HG02759 (cell line): ENCODE measurements around the gene LRRC42.
"Not testable (repeated sequence)": the region's sequence is repeated elsewhere in the genome, so short reads cannot be mapped to it uniquely, and the experiment has no call there.

ENCODE experiments used
- ATAC-seq: cut with Tn5 transposase; IDR thresholded peaks from one replicate; pipeline ENCODE4 v1.9.1; 2021; ENCODE audit warnings: mild to moderate bottlenecking, moderate library complexity; ENCODE audit not compliant: unreplicated experiment

Gene LRRC42

DNA sequence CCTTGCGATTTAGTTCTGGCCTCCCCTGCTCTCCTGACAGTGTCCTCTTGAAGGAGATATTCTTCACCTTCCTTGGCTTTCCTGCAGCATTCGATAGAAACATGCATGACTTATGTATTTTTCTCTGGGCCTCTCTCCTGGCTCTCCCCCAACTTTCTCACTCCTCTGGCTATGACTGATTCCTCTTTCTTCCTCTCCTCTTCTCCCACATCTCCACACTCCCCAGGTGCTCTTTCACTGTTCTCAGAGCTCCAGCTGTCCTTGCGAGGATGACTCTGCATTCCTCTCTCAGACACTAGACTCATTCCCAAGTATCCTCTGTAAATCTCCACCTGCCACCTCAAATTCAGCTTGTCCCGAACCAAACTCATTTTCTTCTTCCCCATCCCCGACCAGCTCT lies 18.0 kb downstream of the LRRC42 start:
- no peak for ATAC-seq

DNA sequence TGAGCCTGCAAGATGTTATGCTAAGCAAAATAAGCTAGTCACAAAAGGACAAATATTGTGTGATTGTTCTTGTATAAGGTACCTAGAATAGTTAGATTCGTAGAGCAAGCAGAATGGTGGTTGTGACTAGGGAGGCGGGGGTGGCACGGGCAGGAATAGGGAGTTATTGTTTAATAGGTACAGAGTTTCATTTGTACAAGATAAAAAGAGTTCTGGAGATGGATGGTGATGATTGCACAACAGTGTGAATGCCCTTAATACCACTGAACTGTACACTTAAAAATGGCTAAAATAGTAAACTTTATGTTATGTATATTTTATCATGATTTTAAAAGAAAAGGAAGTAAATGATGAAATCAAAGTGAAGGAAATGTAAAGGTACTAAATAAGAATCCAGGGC lies 20.6 kb downstream of the LRRC42 start:
- no peak for ATAC-seq

DNA sequence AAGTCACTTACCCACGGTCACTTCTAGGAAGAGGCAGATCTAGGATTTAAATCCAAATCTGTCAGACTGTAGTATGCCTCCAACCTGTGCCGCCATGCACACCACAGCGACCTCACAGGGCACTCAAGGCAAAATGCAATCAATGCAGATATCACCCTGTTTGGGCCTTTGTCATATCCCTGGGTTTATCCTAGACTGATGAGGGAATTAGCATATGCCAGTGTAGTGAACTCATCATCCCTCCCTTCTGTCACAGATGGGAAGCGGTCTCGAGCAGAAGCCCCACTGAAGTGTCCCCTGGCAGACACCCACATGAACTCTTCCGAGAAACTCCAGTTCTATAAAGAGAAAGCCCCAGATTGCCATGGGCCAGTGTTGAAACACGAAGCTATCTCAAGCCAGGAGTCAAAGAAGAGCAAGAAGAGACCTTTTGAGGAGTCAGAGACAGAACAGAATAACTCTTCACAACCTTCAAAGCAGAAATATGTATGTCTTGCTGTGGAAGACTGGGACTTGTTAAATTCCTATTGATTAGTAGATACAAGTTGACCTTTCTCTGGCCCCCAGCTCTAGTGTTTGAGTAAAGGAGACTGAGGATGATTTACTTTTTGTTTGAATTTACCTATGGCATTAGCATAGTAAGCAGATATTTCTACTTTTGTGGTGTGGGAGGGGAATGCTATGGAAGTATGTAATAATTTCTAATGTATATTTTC lies 21.4 kb downstream of the LRRC42 start:
- ATAC-seq = no peak

DNA sequence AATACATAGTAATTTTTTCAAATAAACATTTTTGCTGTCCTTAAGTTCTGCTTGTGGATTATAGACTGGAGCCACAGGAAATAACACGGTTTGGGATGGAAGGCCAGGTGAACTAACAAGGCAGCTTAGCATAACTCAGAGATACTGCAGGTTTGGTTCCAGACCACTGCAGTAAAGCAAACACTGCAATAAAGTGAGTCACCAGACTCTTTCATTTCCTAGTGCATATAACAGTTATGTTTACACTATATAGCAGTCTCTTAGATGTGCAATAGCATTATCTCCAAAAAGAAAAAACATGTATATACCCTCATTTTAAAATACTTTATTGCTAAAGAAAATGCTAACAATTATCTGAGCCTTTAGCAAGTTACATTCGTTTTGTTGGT lies 22.0 kb downstream of the LRRC42 start:
- no peak for ATAC-seq

- ATAC-seq = not testable (repeated sequence)
Observed at GRCh38 chr1:53969323-53969722, 23.2 kb downstream of the LRRC42 start.

GRCh38 chr1:53971718-53972117 lies 25.6 kb downstream of the LRRC42 start:
- ATAC-seq = no peak

DNA sequence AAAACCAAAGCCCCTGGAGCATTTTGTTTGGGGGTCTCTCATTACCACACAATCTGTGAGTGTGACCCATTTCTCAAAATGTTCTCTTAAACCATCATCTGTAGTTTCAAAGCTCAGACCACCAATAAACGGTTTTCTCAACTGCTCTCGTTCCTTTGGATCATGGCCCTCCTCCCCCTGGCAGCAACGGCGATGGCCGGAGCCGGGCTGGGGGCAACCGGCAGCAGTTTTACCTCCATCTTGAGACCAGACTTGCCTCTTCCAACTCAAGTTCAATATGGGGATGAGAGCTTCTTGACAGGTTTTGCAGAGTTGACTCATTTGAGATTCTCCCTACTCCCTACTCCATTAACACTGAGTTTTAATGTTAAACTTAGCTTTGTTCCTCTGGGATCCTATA lies 29.7 kb downstream of the LRRC42 start:
- ATAC-seq = no peak

DNA sequence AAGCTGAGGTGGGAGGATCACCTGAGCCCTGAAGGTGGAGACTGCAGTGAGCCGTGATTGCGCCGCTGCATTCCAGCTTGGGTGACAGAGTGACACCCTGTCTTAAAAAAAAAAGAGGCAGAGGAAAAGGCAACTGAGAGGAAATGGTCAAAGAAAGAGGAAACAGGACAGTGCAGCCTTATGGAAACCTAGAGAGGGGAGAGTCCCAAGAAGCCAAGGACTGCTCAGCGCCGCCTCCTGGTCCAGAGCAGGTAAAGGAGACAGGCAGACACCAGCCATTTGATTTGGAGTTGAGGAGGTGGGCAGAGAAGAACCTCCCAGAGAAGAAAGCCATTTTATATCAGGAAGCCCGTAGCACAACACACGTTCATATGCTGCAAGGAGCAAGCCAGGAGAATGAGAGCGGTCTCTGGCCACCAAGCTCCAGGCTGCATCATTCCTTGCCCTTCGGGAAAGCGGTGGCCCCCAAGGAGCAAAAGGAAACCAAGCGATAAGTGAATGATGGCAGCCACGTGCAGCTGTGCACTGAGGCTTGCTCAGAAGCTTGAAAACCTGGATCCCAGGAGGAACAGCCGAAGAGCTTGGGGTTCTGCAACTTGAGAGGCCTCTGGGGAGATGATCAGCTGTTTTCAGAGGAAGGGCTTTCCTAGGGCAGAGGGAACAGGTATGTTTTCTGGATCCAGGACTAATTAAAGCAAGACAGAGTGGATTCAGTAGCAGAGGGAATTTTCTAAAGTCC lies 33.7 kb downstream of the LRRC42 start:
- no peak for ATAC-seq

DNA sequence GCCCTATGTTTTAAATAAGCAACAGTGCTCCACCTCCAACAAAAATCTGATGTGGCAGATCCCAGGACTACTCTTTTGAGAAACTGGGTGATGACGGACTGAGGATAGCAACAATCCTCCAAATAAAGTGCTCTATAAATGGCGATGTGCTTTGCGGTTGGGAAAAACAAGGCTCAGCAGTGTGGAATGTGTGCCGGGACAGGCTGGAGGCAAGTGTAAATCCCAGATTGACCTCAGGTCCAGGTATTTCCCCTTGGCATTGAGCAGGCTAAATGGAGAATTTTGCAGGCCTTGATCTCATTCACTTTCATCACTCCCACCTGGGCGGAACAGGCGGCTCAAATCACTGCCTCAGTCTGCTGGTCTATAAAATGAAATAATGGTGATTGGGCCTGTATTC lies 35.1 kb downstream of the LRRC42 start:
- ATAC-seq = no peak

GRCh38 chr1:53982034-53982762 lies 36.0 kb downstream of the LRRC42 start:
- no peak for ATAC-seq

DNA sequence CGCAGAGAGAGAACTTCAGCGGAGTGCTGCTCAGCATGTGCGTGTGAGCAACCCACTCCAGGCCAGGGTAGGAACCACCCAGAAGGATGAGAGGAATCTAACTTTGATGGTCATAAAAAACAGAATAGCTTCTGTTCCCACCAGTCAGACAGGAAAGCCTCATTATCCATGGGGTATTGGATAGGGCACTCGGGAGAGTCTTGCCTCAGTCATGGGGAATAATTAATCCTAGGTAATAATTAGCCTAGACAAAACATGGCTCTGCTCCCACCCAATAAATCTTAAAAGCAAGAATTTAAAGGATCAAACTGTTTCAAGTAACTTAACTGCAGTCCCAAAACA lies 36.6 kb downstream of the LRRC42 start:
- ATAC-seq = no peak

DNA sequence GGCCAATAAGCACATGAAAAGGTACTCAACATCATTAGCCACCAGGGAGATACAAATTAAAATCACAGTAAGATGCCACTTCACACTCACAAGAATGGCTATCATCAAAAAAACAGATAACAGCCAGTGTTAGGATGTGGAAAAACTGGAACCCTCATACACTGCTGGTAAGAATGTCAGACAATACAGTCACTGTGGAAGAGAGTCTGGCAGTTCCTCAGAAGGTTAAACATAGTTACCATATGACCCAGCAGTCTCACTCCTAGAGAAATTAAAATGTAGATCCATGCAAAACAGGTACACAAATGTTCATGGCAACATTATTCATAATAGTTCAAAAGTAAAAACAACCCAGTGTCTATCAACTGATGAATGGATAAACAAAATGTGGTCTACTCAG lies 38.6 kb downstream of the LRRC42 start:
- ATAC-seq = no peak

DNA sequence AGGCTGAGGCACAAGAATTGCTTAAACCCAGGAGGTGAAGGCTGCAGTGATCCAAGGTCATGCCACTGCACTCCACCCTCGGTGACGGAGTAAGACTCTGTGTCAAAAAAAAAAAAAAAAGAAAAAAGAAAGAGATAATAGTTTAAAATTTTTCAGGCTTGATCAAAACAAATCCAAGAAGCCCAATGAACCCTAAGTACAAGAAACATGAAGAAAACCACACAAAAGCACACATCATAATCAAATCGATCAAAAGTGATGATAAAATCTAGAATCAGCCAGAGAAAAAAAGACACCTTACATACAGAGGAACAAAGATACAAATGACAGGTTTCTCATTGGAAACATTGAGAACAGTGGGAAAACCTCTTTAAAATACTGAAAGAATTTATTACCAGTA lies 40.3 kb downstream of the LRRC42 start:
- no peak for ATAC-seq

DNA sequence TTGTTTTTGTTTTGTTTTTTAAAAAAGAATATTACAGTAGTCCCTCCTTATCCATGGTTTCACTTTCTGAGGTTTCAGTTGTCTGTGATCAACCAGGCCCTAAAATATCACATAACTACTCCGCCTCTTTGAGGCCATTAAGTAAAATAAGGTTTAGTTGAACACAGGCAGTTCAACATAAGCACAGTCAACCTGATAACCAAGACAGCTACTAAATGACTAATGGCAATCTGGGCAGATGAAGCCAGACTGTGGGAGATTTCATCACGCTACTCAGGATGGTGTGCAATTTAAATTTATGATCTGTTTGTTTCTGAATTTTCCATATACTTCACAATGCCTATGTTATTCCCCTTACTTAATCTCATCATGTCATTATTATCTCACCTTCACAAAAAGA lies 41.7 kb downstream of the LRRC42 start:
- no peak for ATAC-seq

GRCh38 chr1:53992085-53992874 lies 46.1 kb downstream of the LRRC42 start:
- ATAC-seq = no peak

DNA sequence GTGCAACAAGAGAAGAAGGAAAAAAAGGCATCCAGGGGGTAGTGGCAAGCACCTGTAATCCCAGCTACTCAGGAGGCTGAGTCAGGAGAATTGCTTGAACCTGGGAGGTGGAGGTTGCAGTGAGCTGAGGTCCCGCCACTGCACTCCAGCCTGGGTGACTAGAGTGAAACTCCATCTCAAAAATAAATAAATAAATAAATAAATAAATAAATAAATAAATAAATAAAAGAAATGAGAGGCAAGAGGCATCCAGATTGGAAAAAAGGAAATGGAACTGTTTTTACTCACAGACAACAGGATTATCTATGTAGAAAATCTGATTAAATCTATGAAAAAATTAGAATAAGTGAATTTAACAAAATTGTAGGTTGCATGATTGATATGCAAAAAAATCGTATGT lies 48.4 kb downstream of the LRRC42 start:
- ATAC-seq = not testable (repeated sequence)

DNA sequence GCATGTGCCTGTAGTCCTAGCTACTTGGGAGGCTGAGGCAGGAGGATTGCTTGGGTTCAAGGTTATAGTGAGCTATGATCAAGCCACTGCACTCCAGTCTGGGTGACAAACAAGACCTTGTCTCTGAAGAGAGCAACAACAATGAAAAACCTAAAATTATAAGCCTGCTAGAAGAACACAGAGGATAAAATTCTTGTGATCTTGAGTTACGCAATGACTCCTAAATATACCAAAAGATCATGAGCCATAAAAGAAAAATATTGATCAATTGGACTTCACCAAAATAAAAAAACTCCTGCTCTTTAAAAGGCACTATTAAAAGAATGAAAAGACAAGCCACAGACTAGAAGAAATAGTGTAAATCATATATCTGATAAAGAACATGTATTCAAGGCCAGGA lies 49.5 kb downstream of the LRRC42 start:
- ATAC-seq = no peak

GRCh38 chr1:53998223-53998622 lies 52.1 kb downstream of the LRRC42 start:
- no peak for ATAC-seq

- no peak for ATAC-seq
Observed at GRCh38 chr1:53999920-54000319, 53.8 kb downstream of the LRRC42 start.

DNA sequence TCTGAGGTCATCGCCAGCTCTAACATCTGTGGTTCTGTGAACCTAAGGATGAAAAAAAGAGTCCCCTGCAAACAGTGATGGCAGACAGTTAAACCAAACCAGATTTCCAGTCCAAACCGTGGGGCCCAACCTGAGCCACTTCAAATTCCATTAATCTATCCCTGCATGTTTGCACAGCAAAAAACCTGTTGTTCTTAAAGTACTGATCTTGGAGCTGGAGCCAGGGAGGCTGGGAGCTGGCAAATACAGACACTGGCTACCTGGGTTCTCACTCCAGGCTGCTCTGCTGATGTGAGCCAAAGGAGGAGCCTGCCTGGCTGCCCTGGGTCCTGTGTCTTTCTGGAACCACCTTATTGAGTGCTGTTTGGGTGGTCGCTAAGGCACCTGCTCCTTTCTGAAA lies 55.4 kb downstream of the LRRC42 start:
- no peak for ATAC-seq

DNA sequence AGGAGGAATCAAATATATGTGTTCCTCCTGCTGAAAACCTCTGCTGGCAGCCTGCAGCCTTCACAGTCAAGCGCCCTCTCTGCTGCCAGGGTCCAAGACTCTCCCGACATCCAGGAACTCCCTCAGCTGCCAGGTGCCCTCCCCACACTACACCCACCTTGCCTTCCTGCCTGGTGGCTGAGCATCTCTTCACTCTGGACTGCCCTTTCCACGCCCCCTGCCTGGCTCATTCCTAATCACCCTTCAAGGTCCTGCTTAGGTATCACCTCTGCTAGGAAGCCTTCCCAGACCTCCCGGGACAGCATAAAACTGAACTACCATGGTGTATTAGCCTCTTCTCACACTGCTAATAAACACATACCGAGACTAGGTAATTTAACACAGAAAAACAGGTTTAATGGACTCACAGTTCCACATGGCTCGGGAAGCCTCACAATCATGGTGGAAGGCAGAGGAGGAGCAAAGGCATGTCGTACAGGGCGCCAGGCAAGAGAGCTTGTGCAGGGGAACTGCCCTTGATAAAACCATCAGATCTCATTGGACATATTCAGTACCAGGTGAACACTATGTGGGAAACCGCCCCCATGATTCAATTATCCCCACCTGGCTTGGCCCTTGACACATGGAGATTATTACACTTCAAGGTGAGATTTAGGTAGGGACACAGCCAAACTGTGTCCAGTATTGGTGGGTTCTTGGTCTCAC lies 56.5 kb downstream of the LRRC42 start:
- ATAC-seq = no peak
